Measurements from ENCODE around the gene MUC5AC.
"Not testable (repeated sequence)": the region's sequence is repeated elsewhere in the genome, so short reads cannot be mapped to it uniquely, and the experiment has no call there.

Gene MUC5AC

GRCh38 chr11:1168721-1169161, 11.0 kb downstream of the MUC5AC start:
- Histone ChIP-seq H3K27me3 (replicated peaks) (no peaks in the 10 kb centered on the region), H3K27ac (no peak overlapping the region), H3K36me3 (replicated peaks) (no peaks in the 10 kb centered on the region), H3K4me3 (ENCODE audit: low read depth, low read length) (no peak overlapping the region)
- in situ Hi-C loops (cut with HindIII; ENCODE audit: low pct_ligation_motif_present, low sequenced_read_pairs) = no loop called here
- no peak for DNase-seq
- no peak for TF ChIP-seq CTCF (IDR thresholded peaks at IDR 0.05; ENCODE audit: low read depth, low read length, missing control alignments)

- no peaks in the 10 kb centered on the region for H3K27me3 ChIP-seq (replicated peaks)
- no peak overlapping the region for H3K4me3 ChIP-seq (ENCODE audit: low read depth, low read length)
- no peak for TF ChIP-seq CTCF (IDR thresholded peaks at IDR 0.05; ENCODE audit: low read depth, low read length, missing control alignments)
- H3K27ac ChIP-seq = no peak overlapping the region
- no peak for DNase-seq
- no peaks in the 10 kb centered on the region for H3K36me3 ChIP-seq (replicated peaks)
- in situ Hi-C loops (cut with HindIII; ENCODE audit: low pct_ligation_motif_present, low sequenced_read_pairs) = no loop called here
Measured at GRCh38 chr11:1171223-1171984, 13.7 kb downstream of the MUC5AC start.

- Histone ChIP-seq H3K27me3 (replicated peaks) (no peaks in the 10 kb centered on the region), H3K36me3 (replicated peaks) (no peaks in the 10 kb centered on the region), H3K27ac (no peak overlapping the region), H3K4me3 (ENCODE audit: low read depth, low read length) (no peak overlapping the region)
- no peak for DNase-seq
- no peak for TF ChIP-seq CTCF (IDR thresholded peaks at IDR 0.05; ENCODE audit: low read depth, low read length, missing control alignments)
- in situ Hi-C loops (cut with HindIII; ENCODE audit: low pct_ligation_motif_present, low sequenced_read_pairs) = no loop called here
Measured at GRCh38 chr11:1171985-1172728, 14.4 kb downstream of the MUC5AC start.

GRCh38 chr11:1172729-1173117, 15.0 kb downstream of the MUC5AC start:
- in situ Hi-C loops (cut with HindIII; ENCODE audit: low pct_ligation_motif_present, low sequenced_read_pairs) = no loop called here

GRCh38 chr11:1173396-1173795, 15.6 kb downstream of the MUC5AC start:
- H3K27ac ChIP-seq; in situ Hi-C loops (cut with HindIII; ENCODE audit: low pct_ligation_motif_present, low sequenced_read_pairs); H3K4me3 ChIP-seq (ENCODE audit: low read depth, low read length); H3K36me3 ChIP-seq (replicated peaks); DNase-seq; H3K27me3 ChIP-seq (replicated peaks): not testable (repeated sequence)

More at GRCh38 chr11:1172729-1173117, 15.0 kb downstream of the MUC5AC start:
- H3K36me3 ChIP-seq (replicated peaks) = no peaks in the 10 kb centered on the region
- H3K4me3 ChIP-seq (ENCODE audit: low read depth, low read length) = no peak overlapping the region
- H3K27ac ChIP-seq = no peak overlapping the region
- no peaks in the 10 kb centered on the region for H3K27me3 ChIP-seq (replicated peaks)
- DNase-seq = no peak
- TF ChIP-seq CTCF (IDR thresholded peaks at IDR 0.05; ENCODE audit: low read depth, low read length, missing control alignments) = no peak

Data from brain microvascular endothelial cell (primary cell).